HG03095 (cell line): ENCODE measurements around the gene FRYL.
A peak's percentile ranks its signal among the peaks of the same experiment; 100 is the strongest.

ENCODE experiments used
- ATAC-seq: cut with Tn5 transposase; IDR thresholded peaks from one replicate; pipeline ENCODE4 v1.9.1; 2021; ENCODE audit warnings: moderate library complexity; ENCODE audit not compliant: unreplicated experiment

Gene FRYL

DNA sequence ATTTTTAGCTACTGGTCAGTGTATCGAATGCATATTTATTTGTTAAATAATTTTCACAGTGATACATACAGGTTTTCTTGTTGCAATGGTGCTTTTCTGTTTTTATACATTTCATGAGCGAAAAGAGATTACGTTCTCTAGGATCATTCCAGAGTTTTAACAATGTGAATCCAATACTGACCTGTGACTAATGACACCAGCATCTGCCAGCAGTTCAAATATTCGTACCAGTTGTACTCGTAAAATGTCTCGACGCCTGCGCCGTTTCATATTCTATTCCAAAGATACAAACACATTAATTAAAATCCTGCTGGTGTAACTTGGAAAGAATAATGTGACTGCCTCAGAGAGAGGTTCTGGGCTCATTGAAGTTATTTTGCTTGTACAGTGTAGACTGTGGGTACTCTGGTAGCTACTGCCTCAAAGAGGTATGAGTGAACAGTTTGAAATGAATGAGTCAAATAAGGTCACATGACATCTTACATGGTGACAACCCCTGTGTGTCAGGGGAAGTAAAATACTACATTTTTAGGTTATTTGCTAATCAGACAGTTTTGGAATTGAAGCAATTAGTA lies 209.3 kb downstream of the FRYL start:
- no peak for ATAC-seq

DNA sequence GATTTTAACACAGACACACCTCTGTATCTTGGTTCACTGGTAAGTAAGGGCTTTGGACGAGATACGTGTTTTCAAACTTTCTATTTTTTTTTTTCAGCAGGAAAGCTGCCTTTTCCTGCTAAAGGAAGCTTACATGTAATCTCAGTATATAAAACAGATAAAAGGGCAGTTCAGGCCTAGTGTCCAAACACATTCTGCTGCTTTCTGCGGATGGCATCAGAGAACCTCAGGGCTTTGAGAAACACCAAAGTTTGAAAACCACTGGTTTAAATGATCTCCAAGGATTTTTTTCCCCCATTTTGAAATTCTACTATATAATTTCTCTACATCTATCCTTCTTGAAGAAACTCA lies 214.1 kb downstream of the FRYL start:
- ATAC-seq, result no peak

DNA sequence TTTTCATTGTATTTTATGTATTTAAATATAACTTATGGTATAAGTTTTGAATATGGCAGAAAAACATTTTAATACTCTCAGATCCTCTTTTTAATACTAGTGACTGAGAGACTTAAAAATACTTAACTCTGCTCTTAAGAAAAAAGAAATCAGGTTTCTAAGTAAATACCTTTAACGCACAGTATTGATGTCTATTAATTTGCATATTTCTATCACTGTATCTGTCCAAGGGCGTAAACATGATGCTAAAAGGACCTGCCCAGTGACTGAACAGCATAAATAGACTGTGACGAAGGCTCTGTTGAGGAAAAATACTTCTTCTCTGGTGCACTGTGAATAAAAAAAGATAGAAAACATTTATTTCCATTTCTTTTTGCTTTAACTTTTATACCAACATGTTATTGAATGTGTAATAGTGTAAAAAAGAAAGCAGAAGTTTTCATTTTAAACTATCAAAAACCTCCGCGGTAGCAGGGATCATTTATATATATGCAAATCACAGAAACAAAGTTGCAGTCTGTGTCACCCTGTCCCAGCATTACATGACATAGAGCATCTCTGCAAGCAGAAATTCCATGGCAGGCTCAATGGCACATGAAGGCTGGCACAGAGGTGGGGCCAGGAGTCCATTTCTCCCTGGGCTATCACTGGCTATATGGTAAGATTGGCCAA lies 214.6 kb downstream of the FRYL start:
- ATAC-seq, result no peak

DNA sequence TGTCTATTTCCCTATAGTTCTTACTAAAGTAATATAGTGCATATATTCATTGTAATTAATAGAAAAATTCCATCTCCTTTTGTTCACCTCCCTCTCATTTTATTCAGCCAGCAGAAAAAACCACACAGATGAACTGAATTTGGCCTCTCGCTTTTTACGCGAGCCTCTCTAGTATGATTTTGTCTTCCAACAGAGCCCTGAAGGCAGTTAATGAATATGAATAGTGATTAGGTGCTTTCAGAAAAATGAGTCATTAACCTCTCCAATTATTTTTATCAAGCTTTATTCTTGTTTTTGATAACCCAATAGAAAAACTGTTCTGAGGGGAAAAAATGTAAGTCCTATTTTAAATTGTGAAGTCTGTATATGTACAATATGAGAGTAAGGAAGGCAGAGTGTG lies 215.9 kb downstream of the FRYL start:
- no peak for ATAC-seq

DNA sequence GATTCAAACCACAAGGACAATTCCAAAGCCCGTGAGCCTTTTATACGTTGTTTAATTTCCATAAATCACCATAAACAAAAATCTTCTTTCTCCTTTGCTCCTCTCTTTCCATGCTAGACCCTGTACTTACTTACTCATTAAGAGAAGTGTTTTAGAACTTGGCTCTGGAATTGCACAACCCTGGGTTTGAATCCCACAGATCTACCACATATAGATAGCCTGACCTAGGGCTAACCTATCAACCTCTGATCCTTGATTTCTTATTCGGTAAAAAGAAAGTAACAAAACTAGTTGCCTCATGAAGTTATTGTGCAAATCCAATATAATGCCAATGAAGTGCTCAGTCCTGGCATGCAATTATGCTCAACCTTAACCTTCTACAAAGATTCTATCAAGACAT lies 221.3 kb downstream of the FRYL start:
- no peak for ATAC-seq

DNA sequence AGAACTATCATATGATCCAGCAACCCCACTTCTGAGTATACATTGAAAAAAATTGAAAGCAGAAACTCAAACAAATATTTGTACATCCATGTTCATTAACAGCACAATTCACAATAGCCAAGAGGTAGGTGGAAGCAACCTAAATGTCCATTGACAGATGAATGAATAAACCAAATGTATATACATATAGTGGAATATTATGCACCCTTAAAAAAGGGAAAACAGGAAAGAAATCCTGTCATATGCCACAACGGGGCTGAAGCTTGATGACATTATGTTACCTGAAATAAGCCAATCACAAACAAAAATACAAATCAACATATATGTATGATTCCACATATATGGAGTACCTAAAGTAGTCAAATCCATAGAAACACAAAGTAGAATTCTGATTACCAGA lies 222.1 kb downstream of the FRYL start:
- no peak for ATAC-seq

DNA sequence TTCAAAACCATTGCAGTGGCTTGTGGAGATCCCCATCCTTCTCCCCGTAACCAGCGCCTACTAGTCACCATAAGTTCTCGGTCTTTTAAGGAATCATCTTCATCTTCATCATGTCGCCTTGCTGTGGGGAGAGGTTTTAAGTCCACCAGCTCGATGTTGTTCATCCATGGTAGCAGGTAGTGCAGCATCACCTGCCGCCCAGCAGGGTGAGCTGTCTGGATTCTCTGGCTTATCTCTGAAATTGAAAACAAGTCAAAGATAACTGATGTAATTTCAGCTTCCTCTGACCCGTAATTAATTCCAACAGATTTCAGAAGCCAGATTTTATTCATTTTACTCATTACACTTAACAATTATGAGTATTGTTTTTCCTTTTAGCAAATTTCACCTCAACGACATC lies 222.6 kb downstream of the FRYL start:
- no peak for ATAC-seq

DNA sequence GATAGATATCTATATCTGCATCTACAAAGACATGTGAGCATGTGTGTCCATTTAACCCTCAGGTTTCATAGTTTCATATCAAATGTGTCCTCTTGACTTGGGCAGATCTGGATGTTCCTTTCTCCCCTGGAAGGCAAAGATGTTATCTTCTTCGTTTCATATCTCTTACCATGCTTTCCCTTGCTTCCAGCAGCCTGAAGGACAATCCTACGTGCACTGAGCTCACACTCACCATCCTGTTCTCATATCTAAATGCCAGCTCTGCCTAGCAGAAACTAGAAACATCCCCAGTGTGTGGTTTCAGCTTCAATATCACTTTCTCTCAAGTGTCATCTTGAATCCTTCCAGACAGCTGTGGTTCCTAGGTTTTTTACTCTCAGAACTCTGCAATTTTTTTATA lies 223.8 kb downstream of the FRYL start:
- no peak for ATAC-seq

DNA sequence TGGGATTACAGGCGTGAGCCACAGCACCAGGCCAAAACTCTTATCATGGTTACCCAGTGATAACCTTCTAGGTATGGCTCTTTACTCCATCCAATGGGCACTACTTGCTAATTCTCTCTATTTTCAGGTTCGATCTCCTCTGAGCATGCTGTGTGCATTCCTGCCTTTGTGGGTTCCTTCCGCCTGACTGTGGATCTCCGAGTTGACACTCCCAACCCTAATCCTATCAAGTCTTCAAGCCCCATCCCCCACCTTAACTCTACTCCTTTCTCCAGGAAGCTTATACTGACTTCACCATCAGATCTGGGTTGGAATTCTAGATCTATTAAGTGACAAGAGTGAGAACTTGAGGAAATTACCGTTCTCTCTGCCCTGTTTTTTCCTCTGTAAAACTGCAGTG lies 225.5 kb downstream of the FRYL start:
- no peak for ATAC-seq

DNA sequence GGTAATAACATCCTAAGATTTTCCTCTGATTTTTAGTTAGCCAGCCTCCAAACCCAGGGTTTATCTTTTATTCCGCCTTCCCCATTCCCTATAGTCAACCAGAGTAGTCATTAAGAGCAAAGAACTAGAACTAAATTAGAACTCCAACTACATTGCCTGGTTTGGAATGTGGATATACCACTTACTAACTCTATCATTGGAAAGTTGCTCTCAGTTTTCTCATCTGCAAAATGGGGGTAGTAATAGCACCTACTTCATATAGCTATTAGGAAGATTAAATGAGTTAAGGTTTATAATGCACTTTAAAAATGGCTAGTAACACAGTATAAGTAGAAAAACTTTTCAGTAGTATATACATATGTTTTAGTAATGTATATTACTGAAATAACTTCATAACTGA lies 226.4 kb downstream of the FRYL start:
- ATAC-seq, result no peak

DNA sequence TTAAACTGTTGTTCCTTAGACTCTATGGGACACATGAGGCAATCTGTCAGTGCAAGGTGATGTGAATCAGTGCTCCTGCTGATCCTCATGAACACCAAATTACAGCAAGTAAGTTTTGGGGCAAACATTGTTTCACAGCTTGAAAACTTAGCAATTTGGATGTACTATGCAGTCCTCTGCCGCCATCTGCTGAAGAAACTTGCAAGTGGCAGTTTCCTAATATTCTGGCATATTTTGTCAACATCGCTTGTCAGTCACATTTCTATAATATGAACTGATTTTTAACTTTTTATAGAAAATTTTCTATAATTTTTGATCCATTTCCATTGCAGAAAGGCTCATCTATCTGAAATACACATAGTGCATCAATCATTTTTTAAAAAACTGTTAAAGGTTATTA lies 233.7 kb downstream of the FRYL start:
- ATAC-seq, result no peak

DNA sequence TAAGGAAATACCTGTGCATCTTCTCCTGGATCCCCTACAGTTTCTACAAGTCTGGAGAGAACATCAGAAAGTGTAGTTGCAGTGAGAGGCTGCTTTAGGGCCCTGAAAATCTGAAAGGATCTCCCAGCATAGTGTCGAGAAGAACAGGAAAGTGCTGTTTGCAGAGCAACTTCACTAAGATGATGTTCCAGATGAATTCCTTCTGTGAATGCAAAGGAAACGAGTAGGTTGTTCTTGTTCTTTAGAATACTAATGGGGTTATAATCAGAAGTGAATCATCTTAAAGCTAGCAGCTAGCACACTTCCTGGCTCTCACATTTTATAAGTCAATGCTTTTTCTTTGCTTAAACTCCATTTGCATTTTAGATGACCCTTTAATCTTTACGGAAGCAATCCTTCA lies 236.3 kb downstream of the FRYL start:
- ATAC-seq, result no peak

DNA sequence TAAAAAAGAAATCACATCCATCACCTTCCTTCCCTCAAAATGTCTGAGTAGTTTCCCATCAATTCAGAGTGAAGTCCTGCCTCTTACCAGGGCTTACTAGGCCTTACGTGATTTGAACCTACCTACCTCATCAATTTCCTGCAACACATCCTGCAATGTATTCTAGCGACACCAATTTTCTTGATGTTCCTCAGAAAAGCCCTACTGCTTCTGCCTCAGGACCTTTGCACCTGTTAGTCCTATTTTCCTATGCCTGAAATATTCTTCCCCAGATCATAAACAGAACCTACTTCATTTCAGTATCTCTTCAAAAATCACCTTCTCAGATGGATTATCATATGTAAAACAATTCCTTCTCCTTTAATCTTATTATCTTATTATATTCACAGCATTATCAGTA lies 237.2 kb downstream of the FRYL start:
- ATAC-seq, result no peak

DNA sequence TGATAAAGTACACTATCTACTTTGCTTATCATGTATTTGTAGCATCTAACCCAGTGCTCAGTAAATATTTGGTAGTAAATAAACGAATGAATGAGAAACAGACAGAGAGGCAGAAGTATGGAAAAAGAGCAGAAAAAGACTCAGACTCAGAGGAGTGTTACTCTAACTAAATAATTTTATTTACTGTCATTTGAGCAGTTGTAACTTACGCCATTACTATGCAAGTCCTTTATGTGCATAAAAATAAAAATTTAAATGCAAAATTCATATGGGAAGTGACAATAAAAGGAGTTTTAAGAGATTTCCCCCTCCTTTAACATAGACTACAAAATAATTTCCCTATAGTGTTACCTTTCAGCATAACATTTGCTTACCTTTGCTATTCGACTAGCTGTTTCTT lies 240.5 kb downstream of the FRYL start:
- no peak for ATAC-seq

DNA sequence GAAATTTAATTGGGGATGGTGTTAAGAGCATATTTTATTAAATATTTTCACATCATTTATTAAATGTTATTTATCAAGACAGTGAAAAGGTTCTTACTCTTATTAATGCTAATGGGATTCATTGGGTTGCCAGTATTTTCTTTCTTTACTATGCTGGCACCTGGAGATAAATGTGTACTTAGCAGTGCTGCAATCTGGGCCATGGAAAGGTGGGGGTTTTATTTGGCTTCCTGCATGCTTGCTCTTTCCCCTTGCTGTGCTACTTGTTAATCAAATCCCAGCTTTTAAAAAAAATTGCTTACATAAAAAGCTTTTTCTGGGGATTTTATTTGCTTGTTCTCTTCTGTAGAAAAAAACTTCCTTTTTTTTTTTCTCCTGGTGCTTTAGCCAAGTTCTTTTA lies 241.7 kb downstream of the FRYL start:
- no peak for ATAC-seq

DNA sequence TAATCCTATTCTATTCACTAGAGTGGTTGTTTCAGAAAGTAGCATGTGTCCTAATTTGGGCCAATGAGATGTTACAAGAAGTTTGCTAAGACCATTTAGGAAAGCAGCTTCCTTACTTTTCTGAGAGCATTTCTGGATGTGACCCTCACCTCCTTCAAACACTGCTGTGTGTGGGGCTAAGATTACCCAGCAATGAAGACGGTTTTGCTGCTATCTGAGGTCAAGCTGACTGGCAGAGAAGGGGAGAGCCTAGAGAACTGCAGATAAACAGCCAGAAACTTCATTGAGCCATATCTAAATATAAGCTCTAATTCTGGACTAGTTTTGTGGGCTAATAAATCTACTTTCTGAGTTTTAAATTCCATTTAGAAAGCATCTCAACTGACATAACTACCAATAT lies 253.7 kb downstream of the FRYL start:
- no peak for ATAC-seq

DNA sequence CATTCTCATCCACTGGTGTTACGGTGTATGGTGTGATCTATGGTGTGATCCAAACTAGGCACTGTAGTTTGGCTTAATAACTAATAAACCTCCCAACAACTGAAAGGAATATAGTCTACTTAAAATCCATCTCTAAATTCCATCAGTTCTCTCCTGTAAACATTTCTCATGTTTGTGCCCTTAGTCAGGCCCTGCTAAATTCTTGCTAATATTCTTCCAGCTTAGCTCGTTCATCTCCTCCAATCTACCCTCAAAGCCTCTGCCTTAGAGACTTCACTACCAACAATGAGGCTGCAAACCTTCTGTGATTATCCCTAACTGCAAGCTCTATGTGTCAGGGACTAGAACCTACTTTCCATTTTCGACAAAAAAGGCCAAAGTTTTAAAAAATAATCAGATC lies 261.9 kb downstream of the FRYL start:
- ATAC-seq, result no peak

DNA sequence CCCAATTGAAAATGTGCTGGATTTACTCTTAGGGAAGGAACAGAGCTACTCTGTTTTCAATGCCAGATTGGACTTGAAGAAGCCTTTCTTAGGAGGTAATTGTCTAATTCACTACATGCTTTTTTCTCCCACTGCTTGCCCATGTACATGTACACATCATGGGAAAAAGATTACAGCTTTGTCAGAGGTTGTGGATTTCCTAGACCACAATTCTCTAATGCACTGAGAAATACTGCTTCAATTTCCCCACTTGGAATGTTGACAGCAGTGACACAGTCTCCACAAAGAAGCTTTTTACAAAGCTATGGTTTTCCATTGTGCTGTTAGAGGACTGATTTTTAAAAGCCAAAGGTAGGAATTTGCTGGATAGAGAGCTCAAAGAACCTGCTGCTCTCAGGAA lies 270.5 kb downstream of the FRYL start:
- no peak for ATAC-seq

DNA sequence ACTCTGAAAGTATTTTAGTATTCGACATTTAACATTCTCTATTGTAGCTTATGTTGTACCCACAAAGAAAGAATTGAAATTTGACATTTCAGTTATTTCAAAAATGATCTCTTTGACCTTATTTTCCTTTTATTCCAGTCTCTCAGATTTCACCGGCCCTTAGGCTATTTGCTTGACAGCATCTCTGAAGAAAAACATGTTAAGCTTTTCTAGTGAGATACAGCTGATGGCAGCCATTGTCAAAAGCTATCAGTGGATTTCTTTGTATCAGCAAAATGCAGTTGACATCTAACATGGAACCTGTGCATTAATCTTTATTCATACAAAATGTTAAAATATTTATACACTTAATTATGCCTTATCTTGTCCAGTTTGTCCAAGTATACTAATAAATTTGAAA lies 273.4 kb downstream of the FRYL start:
- no peak for ATAC-seq

DNA sequence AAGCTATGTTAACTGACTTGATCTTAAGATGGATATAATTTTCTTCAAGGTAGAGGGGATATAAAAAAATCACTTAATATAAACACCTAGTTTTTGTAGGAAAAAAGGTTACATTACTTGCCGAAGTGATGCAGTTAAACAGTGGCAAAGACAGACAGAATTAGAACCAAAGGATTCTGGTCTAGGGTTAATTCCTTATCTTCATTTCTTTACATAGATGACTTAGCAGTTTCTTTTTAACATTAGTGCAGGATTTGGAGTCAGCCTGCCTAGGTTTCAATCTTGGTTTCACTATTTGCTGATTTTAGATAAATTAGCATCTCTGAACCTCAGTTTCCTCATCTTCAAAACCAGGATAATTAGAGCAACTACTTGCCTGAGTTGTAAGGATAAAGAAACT lies 275.7 kb downstream of the FRYL start:
- ATAC-seq, result no peak

DNA sequence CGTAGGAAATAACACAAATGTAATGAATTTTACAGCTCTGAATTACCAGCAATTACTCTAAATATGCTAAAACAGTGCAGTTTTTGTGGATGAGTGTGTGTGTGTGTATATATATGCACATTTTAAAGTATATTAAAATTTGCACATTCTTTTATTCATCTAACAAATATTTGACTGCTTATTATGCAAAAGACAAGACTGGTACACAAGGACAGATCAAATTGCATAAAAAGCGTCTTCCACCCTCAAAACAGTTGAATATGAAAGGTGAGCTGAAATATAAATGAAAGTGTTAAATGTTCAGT lies 276.1 kb downstream of the FRYL start:
- no peak for ATAC-seq

DNA sequence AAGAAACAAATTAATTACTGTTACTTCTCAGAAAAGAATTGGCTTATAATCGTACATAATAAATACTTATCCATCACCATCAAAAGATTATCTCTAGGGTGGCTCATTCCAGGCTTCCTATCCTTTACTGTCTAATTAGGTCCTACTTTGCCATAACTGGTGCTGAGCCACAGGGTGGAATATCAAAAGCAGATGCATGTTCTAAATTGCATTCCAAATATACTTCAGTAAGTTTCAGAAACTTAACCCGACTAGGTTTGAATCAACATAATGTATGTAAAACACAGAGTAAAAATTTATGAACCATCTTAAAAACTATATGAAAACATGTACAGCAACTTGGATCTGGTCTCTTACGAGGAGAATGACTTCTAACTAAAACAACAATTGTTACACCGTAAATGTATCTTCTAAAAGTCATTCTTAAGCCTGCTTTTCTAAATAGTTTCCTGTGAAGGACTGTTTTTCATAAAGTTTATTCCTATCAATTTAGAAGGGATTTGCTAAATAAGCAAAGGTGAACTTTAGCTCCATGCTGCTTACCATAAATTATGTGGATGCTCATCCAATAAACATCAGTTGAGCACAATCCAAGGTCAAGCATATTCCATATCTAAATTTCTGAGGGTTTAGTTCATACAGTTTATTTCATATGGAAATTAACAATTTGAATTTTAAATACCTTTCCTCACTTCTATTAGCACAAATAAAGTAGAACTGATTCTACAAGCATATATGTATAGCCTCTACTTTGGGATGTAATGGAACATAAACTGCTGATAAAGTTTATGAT lies 276.6 kb downstream of the FRYL start:
- ATAC-seq, result no peak

DNA sequence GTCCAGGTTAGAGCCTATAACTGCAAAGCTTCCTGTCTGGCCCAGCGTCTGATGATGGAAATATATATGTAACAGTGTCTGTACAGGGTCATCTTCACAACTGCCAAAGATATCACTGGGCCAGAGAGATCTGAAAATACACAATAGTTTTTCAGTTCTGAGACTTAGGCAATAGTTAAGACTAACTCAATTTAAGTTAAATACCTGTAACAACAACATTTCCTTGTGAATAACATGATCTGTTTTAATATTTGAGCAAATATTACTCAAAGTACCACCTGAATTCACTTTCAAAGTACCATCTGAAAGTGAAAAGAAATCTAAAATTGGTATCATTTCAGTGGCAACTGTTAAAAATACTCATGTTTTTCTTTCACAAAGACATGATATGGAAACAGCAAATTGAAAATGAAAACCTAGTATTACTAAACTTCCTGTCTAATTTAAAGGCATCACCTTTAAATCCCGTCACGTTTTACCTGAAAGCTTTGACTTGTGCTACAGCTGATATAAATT lies 280.5 kb downstream of the FRYL start:
- ATAC-seq, result peak; percentile 83
